HuH-7.5 (cell line): ENCODE results near the gene OTUB2.

Experiments
- DNase-seq: peaks from one replicate; pipeline ENCODE4 v3.0.0; 2011; ENCODE audit warnings: low spot score

The OTUB2 gene

DNA sequence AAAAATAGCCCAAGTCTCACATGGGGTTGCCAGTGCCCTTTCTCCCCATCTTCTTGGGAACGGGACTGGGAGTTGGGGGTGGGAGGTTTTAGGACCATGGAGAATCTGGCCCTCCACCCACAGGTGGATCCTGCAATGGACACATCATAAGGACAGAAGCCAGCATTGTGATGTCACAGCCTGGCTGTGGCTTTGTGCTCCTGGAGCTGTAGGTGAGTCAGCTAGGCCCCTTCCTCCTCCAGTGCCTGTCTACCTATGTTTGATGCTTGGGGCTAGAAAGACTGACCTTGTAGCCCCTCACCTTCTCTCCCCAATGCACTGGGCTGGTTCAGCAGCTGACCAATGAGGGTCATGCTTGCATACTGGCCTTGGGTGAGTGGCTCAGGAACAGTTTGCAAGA, 29.1 kb upstream of the OTUB2 start, which contains the start of gene CCDC197:
CCDC197 (plus strand) TSS at position 220 of the 400 bp plus-strand sequence. CDS start 831 bp downstream, outside the sequence.
- no peak for DNase-seq

DNA sequence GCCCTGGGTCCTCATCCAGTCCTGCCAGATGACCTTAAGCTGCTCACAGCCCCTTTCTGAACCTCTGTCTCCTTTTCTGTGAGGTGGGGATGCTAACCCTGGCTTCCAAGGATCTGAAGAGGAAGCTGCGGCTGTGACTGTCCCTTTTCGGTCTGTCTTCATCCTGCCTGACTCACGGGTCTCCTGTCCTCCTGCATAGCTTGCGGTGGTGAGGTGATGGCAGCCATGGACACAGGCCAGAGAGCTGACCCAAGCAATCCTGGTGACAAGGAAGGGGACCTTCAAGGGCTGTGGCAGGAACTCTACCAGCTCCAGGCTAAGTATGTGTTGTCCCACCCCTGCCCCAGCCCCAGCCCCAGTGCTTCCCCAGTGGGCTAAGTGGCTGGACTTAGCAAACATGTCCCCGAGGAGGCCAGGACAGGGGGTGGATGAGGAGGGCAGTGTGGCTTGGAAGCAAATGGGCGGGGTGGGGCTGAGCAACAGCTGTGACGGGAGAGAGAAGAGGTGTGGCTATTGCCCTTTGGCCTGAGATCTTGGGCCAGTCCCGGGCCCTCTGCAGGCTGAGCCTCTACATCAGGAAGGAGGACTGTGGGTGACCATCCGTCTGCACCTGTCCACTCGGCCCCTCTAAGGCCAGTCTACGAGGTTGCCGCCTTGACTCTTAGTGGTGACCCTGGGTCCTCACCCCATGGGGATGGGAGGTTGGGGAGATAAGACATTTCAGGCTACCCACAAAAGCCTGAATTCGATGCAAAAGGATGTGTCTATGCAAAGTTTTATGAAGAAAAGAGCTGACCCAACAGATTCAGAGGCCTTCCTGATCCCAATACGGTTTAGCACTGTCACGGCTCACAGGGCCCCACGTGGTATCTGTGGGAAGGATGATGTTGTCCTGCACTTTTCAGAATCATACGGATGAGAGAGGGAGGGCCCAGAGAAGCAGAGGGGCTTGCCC, 27.9 kb upstream of the OTUB2 start:
- DNase-seq = no peak

DNA sequence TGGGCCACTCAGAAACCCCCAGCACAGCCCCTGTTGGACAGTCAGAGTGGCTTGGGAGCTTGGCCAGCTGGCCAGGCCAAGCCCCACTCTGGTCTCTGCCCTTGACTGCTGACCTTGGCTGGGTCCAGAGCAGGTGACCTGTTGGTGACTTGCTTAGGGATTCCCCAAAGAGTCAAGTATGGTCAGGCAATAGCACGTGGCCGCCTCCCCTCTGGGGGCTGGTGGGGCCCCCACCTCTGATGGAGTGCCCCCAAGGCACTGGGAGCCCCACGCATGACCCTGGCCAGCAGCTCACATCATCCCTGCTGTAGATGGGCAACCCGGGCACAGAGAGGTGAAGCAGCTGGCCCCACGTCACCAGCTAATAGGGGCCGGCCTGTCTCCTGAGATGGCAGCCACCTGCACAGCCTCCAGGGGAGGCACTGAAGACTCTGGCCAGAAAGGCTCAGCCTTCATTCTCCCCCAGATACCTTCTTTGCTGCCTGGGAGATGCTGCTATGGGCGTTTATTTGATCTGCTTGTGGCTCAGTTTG, 27.2 kb upstream of the OTUB2 start:
- no peak for DNase-seq

DNA sequence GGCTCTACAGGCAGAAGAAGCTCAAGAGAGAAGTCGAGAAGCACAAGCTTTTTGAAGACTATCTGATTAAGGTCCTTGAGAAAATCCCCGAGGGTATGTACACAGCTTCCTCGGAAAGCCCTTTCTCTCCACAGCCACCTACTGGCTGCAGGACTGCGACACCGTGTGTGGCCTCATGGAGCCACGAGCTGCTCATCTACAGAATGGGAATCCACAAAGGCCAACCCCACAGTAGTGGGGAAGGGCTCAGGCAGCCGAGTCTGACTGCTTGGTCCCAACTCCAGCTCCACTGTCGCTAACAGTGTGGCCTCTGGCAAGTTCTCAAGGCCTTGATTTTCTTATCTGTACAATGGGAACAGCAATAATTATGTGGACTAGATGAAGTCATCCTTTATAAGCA, 26.6 kb upstream of the OTUB2 start:
- DNase-seq = no peak

DNA sequence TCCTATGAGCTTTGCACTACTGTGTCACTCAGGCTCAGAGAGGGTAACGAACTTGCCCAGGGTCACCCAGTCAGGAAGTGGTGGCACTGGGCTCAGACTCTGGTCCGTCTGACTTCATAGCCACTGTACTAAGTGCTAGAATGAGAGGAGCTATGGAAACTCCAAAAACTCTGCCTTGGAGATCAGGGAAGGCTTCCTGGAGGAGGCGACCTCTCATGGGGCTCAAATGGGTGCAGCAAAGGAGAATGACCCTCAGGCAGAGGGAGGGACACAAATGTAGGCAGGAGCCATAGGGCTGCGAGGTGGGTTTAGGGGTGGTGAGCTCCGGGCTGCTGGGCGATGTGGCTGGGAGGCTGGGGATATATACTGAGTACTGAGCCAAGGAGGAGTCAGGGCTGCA, 25.9 kb upstream of the OTUB2 start:
- no peak for DNase-seq

DNA sequence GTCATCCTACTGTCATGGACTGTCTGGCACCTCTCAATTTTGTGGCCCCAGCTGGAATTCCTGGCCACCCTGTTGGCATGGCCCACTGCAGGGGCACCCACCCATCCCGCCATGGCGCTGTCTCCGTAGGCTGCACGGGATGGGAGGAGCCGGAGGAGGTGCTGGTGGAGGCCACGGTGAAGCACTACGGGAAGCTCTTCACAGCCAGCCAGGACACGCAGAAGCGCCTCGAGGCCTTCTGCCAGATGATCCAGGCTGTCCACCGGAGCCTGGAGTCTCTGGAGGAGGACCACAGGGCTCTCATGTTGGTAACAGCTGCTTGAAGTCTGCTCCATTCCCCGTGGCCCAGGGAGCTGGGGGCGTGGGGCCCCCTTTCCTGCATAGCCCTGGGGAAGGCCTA, 25.1 kb upstream of the OTUB2 start:
- no peak for DNase-seq

DNA sequence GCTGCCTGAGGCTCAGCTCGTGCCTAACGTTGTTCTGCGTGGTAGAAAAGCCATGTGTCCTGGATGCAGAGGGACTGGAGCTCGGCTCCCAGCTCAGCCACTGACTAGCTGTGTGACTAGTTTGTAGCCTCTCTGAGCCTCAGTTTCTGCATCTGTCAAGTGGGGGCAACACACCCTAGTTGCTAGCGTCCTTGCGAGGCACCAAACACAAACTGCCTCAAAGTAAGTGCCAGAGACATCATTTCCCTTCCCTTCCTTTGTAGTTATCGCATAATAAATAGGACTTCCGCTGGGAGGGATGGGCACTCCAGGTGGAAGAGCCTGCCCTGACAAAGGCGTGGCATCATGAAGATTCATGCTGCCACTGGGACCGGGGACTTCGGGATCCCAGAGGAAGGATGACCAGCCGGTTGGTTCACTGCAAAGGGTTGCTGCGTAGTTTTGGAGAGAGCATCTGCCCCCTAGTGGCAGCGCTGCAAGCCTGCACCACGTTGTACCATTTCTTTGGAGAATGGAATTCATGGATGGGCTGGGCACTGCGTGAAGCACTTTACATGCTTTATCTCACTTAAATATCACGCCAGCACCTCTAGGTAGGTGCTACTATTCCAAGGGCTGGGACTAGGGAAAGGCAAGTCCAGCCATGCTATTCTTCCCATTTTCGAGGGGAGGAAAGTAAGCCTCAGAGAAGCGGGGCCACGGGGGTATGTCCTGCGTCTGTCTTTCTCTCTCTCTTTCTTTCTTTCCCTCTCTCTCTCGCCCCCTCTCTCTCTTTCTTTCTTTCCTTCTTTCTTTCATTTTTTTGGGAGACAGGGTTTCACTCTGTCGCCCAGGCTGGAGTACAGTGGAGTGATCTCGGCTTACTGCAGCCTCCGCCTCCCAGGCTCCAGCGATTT, 24.4 kb upstream of the OTUB2 start:
- DNase-seq = peak; percentile 83

DNA sequence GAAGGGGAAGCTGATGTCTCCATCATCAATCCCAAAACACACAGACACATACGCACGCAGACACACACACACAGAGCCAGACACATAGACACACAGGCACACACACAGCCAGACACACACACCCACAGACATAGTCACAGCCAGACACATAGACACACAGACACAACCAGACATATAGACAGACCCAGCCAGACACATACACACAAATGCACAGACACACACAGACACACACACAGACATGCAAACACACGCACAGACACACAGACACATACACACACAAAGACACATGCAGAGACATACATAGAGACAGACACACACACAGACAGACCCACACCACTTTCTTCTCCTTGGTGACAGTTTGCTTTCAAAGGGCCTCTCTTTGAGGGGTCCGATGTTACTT, 22.7 kb upstream of the OTUB2 start:
- DNase-seq = no peak

DNA sequence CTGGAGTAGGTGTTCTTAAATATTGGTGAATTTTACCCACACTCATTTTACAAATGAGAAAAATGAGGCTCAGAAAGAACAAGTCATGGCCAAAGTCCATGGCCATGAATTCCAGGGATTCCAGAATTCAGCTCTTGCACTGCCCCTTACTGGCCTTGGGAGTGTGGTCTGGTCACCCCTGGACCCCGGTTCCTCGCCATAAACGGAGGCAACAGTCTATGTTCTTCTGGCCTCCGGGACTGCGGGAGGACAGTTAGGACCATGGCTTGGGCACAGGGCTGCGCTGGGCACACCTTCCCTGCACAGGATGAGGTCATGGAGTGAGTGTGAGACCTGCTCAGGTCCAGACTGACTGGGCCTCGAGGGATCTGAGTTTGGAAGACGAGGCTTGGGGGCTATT, 22.1 kb upstream of the OTUB2 start:
- DNase-seq = no peak

DNA sequence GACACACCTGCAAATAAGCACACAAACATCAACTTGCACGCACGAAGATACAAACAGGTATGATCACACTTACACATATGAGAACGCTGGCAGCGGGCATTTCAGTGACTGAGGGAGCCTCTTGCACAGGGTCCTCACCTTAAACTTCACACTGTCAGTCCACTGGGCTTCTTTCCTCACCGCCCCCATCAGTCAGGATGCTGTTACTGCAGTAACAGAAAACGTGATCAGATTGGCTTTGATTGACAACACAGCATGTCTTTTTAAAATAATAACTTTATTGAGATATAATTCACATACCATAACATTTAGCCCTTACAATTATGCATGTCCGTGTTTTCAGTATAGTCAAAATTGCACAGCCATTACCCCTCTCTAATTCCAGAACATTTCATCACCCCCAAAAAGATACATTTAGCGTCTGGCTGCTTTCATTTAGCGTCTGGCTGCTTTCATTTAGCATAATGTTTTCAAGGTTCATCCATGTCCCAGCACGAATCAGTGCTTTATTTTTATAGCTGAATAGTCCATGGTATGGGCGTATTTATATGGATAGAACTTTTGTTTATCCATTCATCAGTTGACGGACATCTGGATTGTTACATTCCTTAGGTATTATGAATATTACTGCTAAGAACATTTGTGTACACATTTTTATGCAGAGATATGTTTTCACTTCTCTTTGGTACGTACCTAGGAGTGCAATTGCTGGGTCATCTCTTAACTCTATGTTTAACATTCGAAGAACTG, 20.6 kb upstream of the OTUB2 start:
- no peak for DNase-seq

DNA sequence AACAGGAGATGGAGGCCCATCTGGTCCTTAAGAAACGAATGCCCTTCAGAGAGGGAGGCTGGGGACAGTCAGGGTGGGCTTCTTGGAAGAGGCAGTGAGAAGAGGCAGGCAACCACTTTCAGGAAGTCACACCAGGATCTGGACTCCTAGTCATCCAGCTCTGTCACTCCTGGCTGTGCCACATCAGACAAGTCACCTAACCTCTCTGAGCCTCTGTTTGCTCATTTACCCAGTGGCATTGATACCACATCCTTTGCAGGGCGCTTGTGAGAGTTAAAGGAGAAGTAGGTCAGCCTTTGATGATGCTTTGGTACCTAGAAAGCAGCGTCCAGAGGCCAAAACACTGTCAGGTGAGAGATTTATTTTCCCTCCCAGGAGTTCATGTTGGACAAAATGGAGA, 17.9 kb upstream of the OTUB2 start:
- DNase-seq = no peak

DNA sequence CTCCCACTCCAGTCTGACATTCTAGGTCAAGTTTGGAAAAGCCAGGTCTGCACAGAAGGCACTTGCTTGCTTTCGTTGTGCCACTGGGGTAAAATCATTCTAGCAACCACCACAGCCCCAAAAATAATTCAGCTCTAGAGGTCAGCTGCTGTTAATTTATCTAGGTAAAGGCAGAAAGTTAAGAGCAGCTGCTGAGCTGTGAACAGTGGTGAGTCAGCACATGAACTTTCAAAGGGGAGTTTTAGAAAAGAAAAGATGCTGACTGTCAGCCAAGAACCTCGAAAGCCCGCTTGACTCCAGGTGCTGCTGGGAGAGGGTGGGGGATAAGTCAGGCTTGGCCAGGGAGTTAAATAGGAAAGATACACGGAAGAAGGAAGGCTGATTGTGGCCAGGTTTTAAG, 16.4 kb upstream of the OTUB2 start:
- no peak for DNase-seq

DNA sequence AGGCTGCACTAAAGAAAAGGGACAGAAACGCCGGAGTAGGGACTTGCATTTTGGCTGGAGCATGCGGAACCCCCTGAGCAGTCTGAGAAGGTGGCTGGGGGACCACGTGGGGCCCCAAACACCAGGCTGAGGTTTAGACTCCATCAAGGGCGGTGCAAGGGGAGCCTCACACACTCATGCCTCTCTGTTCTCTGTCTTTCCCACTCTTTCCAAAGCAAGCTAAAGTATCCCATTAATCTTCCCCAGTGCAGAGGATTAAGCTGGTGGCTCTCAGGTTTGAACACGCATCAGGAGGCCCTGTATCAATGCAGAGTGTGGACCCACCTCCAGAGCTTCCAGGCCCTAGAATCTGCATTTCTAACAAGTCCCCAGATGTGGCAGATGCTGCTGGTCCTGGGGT, 15.5 kb upstream of the OTUB2 start:
- DNase-seq = no peak

DNA sequence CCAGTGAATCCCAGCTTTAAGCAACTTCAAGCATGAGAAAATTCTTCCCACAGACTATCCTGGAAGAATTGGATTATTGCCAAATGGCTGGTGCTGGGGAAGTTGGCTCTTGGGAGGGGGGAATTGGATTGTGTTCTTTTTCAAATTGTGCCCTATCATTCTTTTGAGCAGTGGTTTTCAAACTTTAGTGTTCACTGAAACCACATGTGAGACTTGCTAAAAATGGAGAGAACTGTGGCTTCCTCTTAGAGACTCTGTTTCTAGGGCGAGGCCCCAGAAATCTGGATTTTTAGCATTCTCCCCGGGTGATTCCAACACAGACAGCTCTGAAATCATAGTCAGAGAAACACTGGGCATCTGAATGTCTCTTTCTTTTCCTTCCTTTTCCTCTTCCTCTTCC, 14.3 kb upstream of the OTUB2 start:
- no peak for DNase-seq

DNA sequence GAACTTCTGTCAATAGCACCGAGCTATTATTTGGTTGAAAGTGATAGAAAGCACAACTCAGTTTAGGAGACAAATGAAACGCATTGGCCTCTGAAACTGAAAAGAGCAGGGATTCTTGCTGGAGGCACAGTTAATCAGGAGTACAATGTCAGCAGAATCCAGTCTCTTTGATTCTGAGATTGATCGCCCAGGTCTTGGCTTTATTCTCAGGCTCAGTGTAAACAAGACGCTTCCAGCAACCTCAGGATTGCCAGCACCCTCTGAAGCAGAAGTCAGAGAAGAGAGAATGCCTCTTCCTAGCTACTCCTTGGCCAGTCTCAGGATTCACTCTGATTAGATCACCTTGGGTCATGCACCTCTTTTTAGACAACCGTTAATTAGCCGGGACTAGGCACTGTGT, 11.8 kb upstream of the OTUB2 start:
- DNase-seq = no peak

DNA sequence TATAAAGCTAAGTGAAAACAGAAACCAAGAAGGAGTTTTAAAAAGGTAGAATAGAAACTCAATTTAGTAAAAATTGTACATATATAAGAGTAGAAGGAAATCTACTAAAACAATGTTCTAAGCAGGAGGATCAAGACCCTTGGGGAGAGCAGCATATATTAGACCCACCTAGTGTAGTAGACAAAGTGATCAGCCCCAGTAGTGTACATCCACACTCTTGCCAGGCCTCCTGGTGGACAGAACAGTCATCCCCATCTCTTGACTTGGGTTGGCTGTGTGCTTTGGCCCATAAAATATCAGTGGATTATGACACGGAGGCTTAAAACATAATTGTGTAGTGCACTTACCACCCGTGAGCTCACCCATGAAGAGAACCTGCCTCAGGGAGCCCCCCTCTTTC, 10.9 kb upstream of the OTUB2 start:
- no peak for DNase-seq

DNA sequence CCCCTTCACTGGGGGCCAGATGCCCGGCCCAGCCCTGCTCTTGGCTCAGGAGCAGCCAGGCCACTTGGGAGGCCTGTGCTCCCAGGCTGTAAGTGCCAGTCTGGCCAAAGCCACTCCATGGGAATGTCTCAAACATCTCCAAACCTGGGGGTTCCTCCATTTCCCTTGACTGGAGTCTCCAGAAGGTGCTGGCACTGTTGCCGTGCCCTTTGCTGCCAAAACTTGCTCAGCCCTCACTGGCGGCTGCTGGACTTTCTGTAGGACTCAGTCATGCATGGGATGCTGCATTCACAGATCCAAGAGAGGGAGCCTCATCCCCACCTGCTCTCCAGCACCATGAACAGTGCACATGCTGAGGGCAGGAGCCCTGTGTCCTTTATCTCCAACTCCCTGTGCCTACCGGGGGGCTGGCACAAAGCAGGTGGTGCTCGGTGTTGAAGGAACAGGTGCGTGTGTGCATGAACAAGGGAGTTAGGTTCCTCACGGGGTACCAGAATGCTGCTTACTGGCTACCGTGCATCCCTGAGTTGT, 9.6 kb upstream of the OTUB2 start:
- no peak for DNase-seq

DNA sequence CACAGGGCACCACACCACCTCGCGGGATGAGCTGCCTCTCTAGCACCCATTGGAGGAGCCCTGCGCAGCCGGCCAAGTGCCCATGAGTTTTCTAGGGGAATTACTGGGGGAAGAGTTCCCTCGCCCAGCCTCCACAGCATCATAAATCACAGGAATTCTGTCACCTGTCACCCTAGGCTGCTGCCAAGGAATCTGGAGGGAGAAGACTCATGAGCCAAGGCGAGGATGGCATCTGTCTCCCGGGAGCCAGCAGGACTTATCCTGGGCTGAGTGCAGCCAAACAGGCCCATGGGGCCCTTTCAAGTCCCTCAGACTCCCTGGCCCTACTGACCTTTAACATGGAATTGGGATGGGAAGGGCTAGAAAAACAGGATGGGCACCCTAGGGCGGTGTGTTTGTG, 7.8 kb upstream of the OTUB2 start:
- no peak for DNase-seq

DNA sequence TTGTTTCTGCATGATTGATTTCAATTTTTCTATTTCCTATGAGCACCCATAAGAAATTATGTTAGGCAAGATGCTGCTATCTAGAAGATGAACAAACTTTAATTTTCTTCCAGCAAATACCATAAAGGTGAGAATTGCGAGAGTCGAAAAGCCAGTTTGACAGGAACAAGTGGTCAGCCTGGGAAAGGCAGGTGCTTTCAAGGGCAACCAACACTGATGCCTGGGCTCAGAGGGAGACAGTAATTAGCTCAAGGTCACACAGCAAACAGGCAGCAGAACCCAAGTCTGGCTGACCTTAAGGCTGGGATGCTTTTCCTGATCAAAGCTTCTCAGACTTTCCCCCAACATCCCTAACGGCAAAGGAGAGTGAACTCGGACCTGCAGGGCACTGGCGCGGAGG, 6.8 kb upstream of the OTUB2 start:
- DNase-seq = no peak

DNA sequence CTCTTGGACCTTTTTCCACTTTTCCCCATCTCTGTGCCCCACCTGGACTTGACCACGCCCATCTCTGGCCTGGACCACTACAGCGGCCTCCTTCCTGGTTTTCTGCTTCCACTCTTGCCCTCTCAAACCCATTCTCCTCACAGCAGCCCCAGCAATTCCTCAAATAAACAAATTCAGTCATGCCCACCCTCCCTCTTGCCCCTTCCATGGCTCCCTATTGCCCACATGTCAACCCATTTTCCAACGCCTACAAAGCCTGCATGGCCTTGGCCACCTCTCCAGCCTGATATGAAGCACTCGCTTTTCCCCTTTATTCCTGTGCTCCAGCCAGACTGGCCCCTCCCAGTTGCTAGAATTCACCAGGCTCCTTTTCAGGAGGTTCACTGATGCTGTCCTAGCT, 5.9 kb upstream of the OTUB2 start:
- no peak for DNase-seq

DNA sequence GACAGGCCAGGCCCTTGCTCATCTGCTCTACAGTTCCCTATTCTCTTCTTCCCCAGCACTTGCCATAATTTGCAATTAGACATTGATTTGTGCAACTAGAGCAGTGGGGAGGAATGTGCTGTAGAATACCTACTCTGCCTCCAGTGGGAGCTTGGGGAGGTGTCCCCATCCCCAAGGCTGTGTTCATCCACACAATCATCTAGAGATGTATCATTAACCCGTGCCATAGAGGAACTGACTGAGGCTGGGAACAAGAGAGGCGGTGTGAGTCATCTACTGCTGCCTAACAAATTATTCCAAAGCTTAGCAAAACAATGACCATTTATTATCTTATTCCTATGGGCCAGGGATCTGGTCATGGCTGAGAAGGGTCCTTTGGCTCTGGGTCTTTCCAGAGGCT, 5.1 kb upstream of the OTUB2 start:
- DNase-seq = no peak
